GM06990 (cell line): ENCODE data around the gene OTOP2.
A peak's percentile ranks its signal among the peaks of the same experiment; 100 is the strongest.

Source experiments
- DNase-seq: peaks from one replicate; pipeline ENCODE4 v3.0.0-alpha.2; 2011; ENCODE audit not compliant: insufficient read length; ENCODE audit errors: extremely low read depth
- H3K27me3 ChIP-seq: replicated peaks from 2 replicates; pipeline ENCODE4 v1.6.0; 2011; ENCODE audit warnings: low read length; ENCODE audit not compliant: control insufficient read depth, insufficient read depth
- H3K36me3 ChIP-seq: 2 replicates; pipeline ENCODE4 v1.5.1; 2011; ENCODE audit warnings: low read length; ENCODE audit not compliant: control insufficient read depth, insufficient read depth
- H3K4me3 ChIP-seq: replicated peaks from 2 replicates; pipeline ENCODE4 v1.5.1; 2011; ENCODE audit warnings: low read depth, mild to moderate bottlenecking, control low read depth, low read length
- TF ChIP-seq, protein P1 (sequence below): IDR thresholded peaks from 2 replicates; pipeline ENCODE4 v1.5.1; 2011; ENCODE audit warnings: low read length, control low read depth, mild to moderate bottlenecking, inconsistent platforms; ENCODE audit not compliant: insufficient read depth, poor library complexity, severe bottlenecking

The OTOP2 gene

DNA sequence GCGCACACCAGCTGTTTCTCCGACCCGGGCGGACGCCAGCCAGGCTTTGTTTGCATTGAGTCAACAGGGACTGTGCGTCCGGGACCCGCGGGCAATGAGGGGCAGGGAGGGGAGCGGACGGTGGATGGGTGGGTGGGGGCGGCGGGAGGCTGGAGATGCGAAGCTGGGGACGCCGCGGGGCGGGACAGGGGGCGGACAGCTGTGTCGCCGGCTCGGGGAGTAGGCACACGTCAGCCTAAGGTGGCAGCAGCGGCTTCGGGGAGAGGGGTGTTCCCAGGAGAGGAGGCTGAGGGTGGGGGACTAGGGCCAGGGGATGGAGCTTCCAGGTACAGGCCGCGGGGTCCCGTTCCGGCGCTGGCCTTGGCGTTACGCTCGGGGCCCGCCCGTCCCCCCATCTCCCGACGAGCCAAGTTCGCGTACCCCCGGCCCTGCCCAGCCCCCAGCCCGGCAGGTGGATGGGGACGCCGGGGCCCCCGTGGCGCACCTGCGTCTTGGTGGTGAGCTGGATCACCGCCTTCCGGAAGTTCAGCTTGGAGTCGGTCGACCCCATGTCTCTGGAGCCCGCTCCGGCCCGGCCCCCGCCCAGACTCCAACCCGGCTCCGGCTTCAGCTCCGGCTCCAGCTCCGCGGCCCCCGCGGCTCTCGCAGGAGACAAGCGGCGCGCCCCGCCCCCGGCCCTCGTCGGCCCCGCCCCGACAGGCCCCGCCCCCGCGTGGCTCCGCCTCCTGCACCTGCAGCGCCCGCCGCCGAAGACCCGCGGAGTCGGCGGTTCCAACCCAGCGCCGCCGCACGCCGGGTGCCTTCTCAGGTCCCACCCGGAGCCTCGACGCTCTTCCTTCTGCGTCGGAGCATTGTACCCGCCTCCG, 48.3 kb downstream of the OTOP2 start, which contains the start of gene HID1:
TSS of gene HID1 (minus strand) at position 653 of the 866 bp plus-strand sequence. CDS start at position 550, 103 bp downstream.
- Histone ChIP-seq H3K36me3 (no peaks in the 10 kb centered on the region), H3K27me3 (peaks cover 4% of the 10 kb centered on the region), H3K4me3 (peak within 1 kb of the TSS; percentile 63)
- TF ChIP-seq, protein P1, sequence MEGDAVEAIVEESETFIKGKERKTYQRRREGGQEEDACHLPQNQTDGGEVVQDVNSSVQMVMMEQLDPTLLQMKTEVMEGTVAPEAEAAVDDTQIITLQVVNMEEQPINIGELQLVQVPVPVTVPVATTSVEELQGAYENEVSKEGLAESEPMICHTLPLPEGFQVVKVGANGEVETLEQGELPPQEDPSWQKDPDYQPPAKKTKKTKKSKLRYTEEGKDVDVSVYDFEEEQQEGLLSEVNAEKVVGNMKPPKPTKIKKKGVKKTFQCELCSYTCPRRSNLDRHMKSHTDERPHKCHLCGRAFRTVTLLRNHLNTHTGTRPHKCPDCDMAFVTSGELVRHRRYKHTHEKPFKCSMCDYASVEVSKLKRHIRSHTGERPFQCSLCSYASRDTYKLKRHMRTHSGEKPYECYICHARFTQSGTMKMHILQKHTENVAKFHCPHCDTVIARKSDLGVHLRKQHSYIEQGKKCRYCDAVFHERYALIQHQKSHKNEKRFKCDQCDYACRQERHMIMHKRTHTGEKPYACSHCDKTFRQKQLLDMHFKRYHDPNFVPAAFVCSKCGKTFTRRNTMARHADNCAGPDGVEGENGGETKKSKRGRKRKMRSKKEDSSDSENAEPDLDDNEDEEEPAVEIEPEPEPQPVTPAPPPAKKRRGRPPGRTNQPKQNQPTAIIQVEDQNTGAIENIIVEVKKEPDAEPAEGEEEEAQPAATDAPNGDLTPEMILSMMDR: no peak
- DNase-seq: peak; percentile 61

DNA sequence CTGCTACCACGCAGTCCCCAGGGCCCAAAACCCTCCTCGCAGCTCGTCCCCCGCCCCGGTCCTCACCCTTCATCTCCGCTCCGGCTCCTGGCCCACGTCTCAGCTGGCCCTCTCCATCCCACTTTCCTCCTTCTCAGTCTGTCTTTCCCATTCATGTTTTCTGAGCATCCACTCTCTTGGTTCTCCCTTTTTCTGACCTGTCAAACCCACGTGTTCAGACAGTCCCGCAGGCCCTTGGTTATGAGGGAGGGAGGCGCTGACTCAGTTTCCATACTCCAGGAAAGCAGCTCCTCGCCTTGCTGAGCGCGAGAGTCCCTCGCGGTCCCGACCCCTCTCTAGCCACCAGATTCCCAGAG, 48.9 kb downstream of the OTOP2 start:
- Histone ChIP-seq H3K4me3 (peak overlapping the region; percentile 23), H3K36me3 (no peaks in the 10 kb centered on the region), H3K27me3 (peaks cover 4% of the 10 kb centered on the region)
- TF ChIP-seq, protein P1: no peak
- DNase-seq: no peak

DNA sequence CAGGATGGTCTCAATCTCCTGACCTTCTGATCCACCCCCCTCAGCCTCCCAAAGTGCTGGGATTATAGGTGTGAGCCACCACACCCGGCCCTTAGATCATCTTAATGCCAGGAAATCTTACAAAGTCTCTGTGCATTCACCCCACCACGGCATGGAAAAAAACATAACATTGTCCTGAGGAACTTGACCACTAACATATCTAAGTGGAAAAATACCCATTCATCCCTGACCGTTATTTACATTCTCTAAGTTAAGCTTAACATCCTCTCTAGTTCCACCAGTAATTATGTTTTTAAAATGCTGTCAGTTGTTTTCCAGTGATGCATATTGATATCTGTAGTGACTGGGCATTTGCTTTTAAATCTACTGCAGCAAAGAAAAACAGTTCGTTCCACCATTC, 51.9 kb downstream of the OTOP2 start:
- H3K4me3 ChIP-seq: no peak overlapping the region
- TF ChIP-seq, protein P1: no peak
- H3K27me3 ChIP-seq: peaks cover 4% of the 10 kb centered on the region
- DNase-seq: no peak
- no peaks in the 10 kb centered on the region for H3K36me3 ChIP-seq

DNA sequence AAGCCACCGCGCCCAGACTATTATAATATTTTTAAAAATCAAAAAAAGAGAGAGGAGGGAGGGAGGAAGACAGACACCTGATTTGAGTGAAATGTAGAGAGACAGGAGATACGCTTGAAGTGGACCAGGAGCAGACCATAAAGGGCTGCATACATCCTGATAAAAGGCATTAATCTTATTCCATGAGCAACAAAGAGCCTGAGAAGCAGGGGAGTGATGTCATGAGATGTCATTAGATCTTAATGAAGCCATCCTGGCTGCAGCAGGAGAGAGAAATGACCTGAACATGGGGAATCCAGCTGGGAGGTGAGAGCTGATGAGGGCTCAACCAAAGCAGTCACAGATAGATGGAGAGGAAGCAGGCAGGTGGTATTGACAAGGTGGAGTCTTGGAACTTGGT, 53.7 kb downstream of the OTOP2 start:
- no peak for DNase-seq
- Histone ChIP-seq H3K4me3 (no peak overlapping the region), H3K27me3 (peaks cover 4% of the 10 kb centered on the region), H3K36me3 (no peaks in the 10 kb centered on the region)
- TF ChIP-seq, protein P1: no peak

DNA sequence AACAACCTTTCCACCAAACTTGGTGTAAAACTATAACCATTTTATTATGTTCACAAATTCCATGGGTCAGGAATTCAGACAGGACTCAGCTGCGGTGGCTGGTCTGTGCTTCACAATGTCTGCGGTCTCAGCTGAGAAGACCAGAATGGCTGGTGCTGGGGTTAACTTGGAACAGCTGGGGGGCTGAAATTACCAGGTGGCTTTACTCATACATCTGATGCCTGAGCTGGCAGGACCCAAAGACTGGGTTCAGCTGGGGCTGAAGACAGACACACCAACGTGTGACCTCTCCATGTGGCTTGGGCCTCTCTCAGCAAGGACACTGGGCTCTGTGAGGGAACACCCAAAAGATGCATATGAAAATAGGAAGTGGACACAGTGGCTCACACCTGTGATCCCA, 54.2 kb downstream of the OTOP2 start:
- Histone ChIP-seq H3K36me3 (no peaks in the 10 kb centered on the region), H3K27me3 (peaks cover 3% of the 10 kb centered on the region), H3K4me3 (no peak overlapping the region)
- TF ChIP-seq, protein P1: no peak
- no peak for DNase-seq
